HG02588 (cell line): Measurements from ENCODE around the gene LCORL.
"Not testable (repeated sequence)": the region's sequence is repeated elsewhere in the genome, so short reads cannot be mapped to it uniquely, and the experiment has no call there.

Experiments used
- ATAC-seq: cut with Tn5 transposase; IDR thresholded peaks from one replicate; pipeline ENCODE4 v1.9.1; 2021; ENCODE audit warnings: mild to moderate bottlenecking, moderate library complexity; ENCODE audit not compliant: unreplicated experiment

Gene LCORL

GRCh38 chr4:17865866-17866363 lies 155.6 kb downstream of the LCORL start:
- ATAC-seq = no peak

- ATAC-seq = not testable (repeated sequence)
These were observed 159.6 kb downstream of the LCORL start for GRCh38 chr4:17861906-17862305.

DNA sequence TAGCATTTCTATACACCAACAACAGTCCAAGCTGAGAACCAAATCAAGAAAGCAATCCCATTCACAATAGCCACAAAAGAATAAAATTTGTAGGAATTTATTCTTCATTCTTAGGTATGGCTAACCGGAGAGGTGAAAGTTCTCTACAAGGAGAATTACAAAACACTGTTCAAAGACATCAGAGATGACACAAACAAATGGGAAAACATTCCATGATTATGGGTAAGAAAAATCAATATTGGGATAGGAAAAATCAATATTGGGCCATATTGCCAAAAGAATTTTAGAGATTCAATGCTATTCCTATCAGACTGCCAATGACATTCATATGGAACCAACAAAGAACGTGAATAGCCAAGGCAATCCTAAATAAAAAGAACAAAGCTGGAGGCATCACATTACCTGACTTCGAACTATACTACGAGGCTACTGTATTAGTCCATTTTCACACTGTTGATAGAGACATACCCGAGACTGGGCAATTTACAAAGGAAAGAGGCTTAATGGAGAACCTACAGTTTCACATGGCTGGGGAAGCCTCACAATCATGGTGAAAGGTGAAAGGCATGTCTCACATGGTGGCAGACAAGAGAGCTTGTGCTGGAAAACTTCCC lies 161.7 kb downstream of the LCORL start:
- ATAC-seq = no peak

DNA sequence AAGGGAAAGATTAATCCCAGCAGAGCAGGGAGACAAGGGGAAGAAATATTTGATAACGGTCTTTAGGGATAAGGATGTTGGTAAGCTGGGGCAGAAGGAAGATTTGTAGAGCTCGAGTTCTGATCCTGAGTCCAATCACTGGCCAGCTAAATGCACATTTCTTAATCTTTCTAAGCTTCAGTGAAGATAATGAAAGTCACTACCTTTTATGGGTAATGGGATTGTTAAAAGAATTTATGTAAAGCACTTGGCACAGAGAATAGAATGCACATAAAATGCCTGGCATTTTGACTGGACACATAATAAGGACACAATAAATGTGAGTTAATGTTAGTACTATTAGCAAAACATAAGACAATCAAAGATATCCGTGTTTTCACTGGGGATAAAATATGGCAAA lies 167.5 kb downstream of the LCORL start:
- no peak for ATAC-seq

- no peak for ATAC-seq
These were observed 169.6 kb downstream of the LCORL start for GRCh38 chr4:17851959-17852358.

DNA sequence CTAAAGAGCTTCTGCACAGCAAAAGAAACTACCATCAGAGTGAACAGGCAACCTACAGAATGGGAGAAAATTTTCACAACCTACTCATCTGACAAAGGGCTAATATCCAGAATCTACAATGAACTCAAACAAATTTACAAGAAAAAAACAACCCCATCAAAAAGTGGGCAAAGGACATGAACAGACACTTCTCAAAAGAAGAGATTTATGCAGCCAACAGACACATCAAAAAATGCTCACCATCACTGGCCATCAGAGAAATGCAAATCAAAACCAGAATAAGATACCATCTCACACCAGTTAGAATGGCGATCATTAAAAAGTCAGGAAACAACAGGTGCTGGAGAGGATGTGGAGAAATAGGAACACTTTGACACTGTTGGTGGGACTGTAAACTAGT lies 171.3 kb downstream of the LCORL start:
- ATAC-seq = not testable (repeated sequence)

DNA sequence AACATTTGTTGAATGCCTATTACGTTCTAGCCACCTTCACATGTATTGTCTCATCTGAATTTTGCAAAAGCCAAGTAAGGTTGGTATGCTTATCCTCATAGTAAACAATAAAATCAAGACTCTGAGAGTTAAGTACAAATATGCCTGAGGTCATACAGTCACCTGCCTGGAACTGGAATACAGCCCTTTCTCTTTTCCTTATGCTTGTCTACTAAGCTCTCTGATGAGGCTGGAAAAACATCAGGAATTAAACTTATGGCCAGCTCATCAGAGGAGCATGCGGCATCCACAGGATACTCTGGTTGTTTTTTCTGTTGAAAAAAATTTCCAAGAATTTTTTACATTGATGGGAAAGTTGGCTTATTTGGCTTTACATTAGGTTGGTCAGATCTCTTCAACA lies 175.3 kb downstream of the LCORL start:
- no peak for ATAC-seq

DNA sequence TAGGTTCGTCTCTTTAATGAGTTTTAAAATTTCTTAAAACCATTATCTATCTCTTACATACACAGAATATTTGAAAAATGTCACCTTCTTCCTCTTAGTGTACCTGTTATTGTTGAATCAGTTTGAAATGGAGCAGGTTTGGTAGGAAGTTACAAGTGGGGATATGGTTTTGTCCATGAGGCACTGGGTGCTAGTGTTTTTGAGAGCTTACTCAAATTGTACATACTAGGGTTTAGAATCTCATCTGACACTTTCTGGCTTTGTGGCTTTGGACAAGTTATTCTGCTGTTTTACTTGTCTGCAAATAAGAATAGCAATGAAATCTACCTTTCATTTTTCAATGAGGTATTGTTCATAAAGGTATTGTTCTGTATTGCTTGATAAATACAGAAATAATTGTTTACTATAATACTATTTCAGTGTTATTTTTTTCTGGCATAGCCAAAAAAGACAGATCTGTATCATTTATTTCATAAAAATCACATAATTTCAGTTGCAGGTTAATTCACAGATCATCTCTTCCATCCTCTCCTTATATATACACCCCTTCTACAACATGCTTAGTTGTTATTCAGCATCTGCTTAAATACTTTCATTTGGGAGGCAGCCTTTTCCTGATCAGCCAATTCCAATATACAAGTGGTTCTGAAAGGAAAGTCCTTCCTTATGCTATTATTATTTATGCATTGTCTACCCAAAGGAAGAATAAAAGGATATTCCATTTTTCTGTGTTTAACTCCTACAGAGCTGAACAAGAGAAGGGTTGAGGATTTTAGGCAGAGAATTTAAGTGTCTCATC lies 197.5 kb downstream of the LCORL start:
- no peak for ATAC-seq

GRCh38 chr4:17817027-17817426 lies 204.5 kb downstream of the LCORL start:
- ATAC-seq = peak; percentile 75

GRCh38 chr4:17816142-17816541 lies 205.4 kb downstream of the LCORL start:
- no peak for ATAC-seq

DNA sequence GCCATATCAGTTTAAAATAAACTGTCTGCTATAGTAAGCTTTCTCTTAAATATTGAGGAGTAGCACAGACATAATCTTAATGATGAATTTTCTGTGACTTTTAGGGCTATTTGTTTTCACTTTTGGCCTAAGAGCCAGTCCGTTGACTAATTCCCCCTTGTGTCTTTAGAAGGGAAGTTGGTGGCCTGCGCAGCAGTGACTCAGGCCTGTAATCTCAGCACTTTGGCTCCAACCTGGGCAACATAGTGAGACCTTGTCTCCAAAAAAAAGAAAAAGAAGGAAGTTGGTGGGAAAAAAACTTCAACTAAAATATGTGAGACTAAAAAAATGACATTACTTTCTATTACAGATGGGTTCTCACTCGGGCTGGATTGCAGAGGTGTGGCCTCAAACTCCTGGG lies 207.4 kb downstream of the LCORL start:
- ATAC-seq = no peak

GRCh38 chr4:17812801-17813200 lies 208.8 kb downstream of the LCORL start:
- no peak for ATAC-seq

GRCh38 chr4:17812125-17812524 lies 209.4 kb downstream of the LCORL start:
- ATAC-seq = no peak

DNA sequence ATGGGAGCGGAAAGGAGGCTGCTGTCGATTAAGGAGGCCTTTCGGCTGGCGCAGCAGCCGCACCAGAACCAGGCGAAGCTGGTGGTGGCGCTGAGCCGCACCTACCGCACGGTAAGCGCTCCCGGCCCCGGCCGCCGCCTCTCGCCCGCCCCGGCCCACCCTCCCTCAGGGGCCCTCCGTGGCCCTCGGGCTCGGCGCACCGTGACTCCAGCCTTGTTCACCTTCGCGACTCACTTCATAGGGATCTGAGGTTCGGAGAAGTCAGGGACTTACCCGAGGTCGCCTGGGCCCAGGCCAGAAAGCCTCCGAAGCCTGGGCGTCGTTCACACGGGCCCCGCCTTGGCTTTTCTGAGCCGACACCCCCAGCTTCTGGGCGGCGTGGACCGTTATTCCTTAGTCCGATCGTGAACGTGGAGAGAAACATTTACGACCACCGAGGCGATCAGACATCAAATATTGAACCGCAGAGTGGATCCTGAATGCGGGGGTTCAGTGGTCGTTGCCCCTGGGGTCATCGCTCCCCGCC lies 210.4 kb downstream of the LCORL start:
- ATAC-seq = peak; percentile 28

DNA sequence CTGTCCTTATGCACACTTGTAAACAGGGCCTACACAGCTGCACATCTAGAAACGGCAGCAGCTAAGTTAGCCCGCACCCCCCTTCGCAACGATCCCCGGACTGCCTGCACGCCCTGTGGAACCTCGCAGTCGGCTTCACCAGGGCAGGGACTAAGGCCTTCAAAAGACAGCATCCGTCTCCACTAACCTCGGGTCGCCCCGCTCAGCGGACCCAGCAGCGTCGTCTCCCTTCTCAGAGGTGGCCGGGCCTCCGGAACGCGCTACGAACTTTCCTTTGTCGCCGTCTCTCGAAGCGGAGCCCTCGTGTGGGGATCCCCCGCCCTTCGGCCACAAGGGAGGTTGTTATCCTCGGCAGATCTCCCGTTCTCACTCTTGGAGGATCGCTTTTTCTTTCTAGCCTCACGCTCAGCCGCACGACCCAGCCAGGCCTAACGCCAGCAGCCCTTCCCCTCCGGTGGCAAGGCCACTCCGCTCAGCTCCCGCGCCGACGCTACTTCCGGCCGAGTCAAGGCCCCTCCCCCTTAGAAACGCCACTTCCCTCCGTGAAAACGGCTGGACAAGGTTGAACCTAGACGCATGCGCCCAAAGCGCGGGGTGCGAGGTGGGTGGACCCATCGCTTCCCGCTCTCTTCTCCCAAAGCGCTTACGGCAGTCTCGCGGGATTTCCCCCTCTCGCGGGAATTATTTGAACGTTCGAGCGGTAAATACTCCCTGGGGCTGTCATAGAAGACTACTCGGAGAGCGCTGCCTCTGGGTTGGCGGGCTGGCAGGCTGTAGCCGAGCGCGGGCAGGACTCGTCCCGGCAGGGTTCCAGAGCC lies 211.1 kb downstream of the LCORL start, which contains the start of the genes DCAF16 and NCAPG:
Gene DCAF16 (minus strand): TSS at position 498 of the 818 bp plus-strand sequence. CDS start 6,616 bp downstream, outside the sequence.
Gene NCAPG (plus strand): TSS at position 720 of the 818 bp plus-strand sequence. CDS start 99 bp downstream, outside the sequence.
- peak; percentile 89 for ATAC-seq

- no peak for ATAC-seq
These were observed 211.9 kb downstream of the LCORL start for GRCh38 chr4:17809667-17810066.

GRCh38 chr4:17807446-17807845 lies 214.1 kb downstream of the LCORL start:
- no peak for ATAC-seq

DNA sequence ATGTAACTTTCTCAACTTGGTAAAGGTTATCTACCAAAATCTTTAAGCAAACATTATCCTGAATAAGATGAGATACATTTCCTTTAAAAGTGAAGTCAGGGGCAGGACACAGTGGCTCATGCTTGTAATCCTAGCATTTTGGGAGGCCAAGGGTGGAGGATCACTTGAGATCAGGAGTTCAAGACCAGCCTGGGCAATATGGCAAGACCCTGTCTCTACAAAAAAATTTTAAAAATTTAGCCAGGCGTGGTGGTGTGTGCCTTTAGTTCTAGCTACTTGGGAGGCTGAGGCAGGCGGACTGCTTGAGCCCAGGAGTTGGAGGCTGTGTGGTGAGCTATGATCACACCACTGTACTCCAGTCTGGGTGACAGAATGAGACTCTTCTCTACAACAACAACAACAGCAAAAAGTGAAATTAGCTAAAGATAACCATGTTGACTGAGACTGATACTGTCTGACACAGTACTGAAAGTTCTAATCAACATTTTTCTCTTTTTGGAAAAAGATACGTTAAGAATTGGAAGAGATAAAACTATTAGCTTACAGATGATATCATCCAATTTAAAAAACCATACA lies 215.9 kb downstream of the LCORL start:
- ATAC-seq = no peak

DNA sequence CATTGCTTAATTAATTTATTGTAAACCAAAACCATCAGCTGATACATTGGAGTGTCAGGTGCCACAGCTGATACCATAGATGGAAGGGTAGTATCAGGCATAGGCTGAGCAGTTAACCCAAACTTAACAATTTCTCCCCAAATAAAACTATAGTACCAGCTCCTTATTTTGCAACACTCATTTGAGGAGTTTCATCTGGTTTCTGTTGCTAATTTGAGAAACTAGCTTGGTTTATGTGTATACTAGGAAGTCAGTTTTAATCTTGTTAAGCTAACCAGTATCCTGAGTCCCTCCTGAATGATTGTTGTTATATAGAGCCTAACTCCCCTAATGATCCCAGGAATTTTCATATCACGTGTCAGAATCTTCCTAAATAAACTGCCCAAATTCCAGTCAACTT lies 223.7 kb downstream of the LCORL start:
- no peak for ATAC-seq

GRCh38 chr4:17794730-17795129 lies 226.8 kb downstream of the LCORL start:
- no peak for ATAC-seq
